Muscle layer of duodenum (tissue), 2 donors: ENCODE results near the gene CASP6.
"Not testable (repeated sequence)": the region's sequence is repeated elsewhere in the genome, so short reads cannot be mapped to it uniquely, and the experiment has no call there.

Experiments used
- H3K27ac ChIP-seq: one replicate; pipeline ENCODE4 v1.7.0; 2013; ENCODE audit warnings: mild to moderate bottlenecking, low read length
- H3K27me3 ChIP-seq: one replicate; pipeline ENCODE4 v1.7.0; 2013; ENCODE audit warnings: low read depth, mild to moderate bottlenecking, control low read depth, low read length
- H3K36me3 ChIP-seq, 2 donors: one replicate each; pipeline ENCODE4 v1.7.0; 2013; ENCODE audit warnings: low read length in 2 of 2, control low read depth in 1 of 2, mild to moderate bottlenecking in 1 of 2; ENCODE audit not compliant: insufficient read depth in 2 of 2, control insufficient read depth in 1 of 2
- H3K4me1 ChIP-seq, 2 donors: one replicate each; pipeline ENCODE4 v1.7.0; 2013; ENCODE audit warnings: low read length in 2 of 2, mild to moderate bottlenecking in 2 of 2, control low read depth in 1 of 2, moderate library complexity in 1 of 2; ENCODE audit not compliant: insufficient read depth in 2 of 2, control insufficient read depth in 1 of 2
- H3K4me3 ChIP-seq, 2 donors: one replicate each; pipeline ENCODE4 v1.7.0; 2013; ENCODE audit warnings: low read length in 2 of 2, low read depth in 1 of 2, mild to moderate bottlenecking in 1 of 2
- H3K9me3 ChIP-seq, 2 donors: one replicate each; pipeline ENCODE4 v1.7.0; 2013; ENCODE audit warnings: low read length in 2 of 2, control low read depth in 1 of 2, mild to moderate bottlenecking in 1 of 2; ENCODE audit not compliant: control insufficient read depth in 1 of 2
- donor health status: healthy.

Gene CASP6

GRCh38 chr4:109684727-109685126 is 18.5 kb downstream of the CASP6 start:
- H3K4me1 ChIP-seq = no peaks in the 10 kb centered on the region
- H3K27ac ChIP-seq = no peak overlapping the region
- peaks cover 10 to 16% of the 10 kb centered on the region in 2 donors for H3K36me3 ChIP-seq
- no peaks in the 10 kb centered on the region for H3K9me3 ChIP-seq
- H3K4me3 ChIP-seq = no peak overlapping the region
- no peaks in the 10 kb centered on the region for H3K27me3 ChIP-seq

- Histone ChIP-seq H3K4me3 (no peak overlapping the region), H3K4me1 (no peaks in the 10 kb centered on the region), H3K36me3 (peaks cover 9 to 10% of the 10 kb centered on the region in 2 donors), H3K9me3 (no peaks in the 10 kb centered on the region), H3K27ac (no peak overlapping the region), H3K27me3 (no peaks in the 10 kb centered on the region)
These were observed 19.5 kb downstream of the CASP6 start for GRCh38 chr4:109683621-109684253.

- H3K36me3 ChIP-seq = peaks cover 6 to 9% of the 10 kb centered on the region in 2 donors
- H3K9me3 ChIP-seq = no peaks in the 10 kb centered on the region
- H3K4me1 ChIP-seq = no peaks in the 10 kb centered on the region
These were observed 20.4 kb downstream of the CASP6 start for GRCh38 chr4:109682875-109683274.

GRCh38 chr4:109678925-109679324 is 24.3 kb downstream of the CASP6 start:
- not testable (repeated sequence) for H3K36me3 ChIP-seq, H3K27me3 ChIP-seq, H3K9me3 ChIP-seq, H3K27ac ChIP-seq, H3K4me3 ChIP-seq, H3K4me1 ChIP-seq

More at GRCh38 chr4:109682875-109683274, 20.4 kb downstream of the CASP6 start:
- no peak overlapping the region for H3K27ac ChIP-seq
- no peaks in the 10 kb centered on the region for H3K27me3 ChIP-seq
- no peak overlapping the region for H3K4me3 ChIP-seq

GRCh38 chr4:109678472-109678871 is 24.8 kb downstream of the CASP6 start:
- not testable (repeated sequence) for H3K4me3 ChIP-seq, H3K9me3 ChIP-seq, H3K27me3 ChIP-seq

GRCh38 chr4:109676886-109677285 is 26.4 kb downstream of the CASP6 start:
- H3K9me3 ChIP-seq = no peaks in the 10 kb centered on the region
- no peak overlapping the region for H3K4me3 ChIP-seq
- no peaks in the 10 kb centered on the region for H3K4me1 ChIP-seq
- no peaks in the 10 kb centered on the region for H3K27me3 ChIP-seq
- H3K36me3 ChIP-seq = peaks cover 0 to 5% of the 10 kb centered on the region in 2 donors
- no peak overlapping the region for H3K27ac ChIP-seq

More at GRCh38 chr4:109678472-109678871, 24.8 kb downstream of the CASP6 start:
- H3K4me1 ChIP-seq, H3K36me3 ChIP-seq, H3K27ac ChIP-seq: not testable (repeated sequence)

GRCh38 chr4:109675843-109676242 is 27.4 kb downstream of the CASP6 start:
- Histone ChIP-seq H3K4me1 (no peaks in the 10 kb centered on the region), H3K27ac (no peak overlapping the region), H3K36me3 (no peaks in the 10 kb centered on the region), H3K9me3 (peaks cover 2 to 5% of the 10 kb centered on the region in 2 donors), H3K4me3 (no peak overlapping the region), H3K27me3 (no peaks in the 10 kb centered on the region)

- Histone ChIP-seq H3K9me3 (peaks cover 4 to 5% of the 10 kb centered on the region in 2 donors), H3K27ac (no peak overlapping the region), H3K4me1 (no peaks in the 10 kb centered on the region)
These were observed 28.1 kb downstream of the CASP6 start for GRCh38 chr4:109675181-109675580.

GRCh38 chr4:109673303-109673702 is 29.9 kb downstream of the CASP6 start:
- peaks cover 4 to 5% of the 10 kb centered on the region in 2 donors for H3K9me3 ChIP-seq
- H3K4me1 ChIP-seq = no peaks in the 10 kb centered on the region
- no peak overlapping the region for H3K27ac ChIP-seq
- no peak overlapping the region for H3K4me3 ChIP-seq
- no peaks in the 10 kb centered on the region for H3K27me3 ChIP-seq
- no peaks in the 10 kb centered on the region for H3K36me3 ChIP-seq

More at GRCh38 chr4:109675181-109675580, 28.1 kb downstream of the CASP6 start:
- Histone ChIP-seq H3K4me3 (no peak overlapping the region), H3K27me3 (no peaks in the 10 kb centered on the region), H3K36me3 (no peaks in the 10 kb centered on the region)

- no peaks in the 10 kb centered on the region for H3K36me3 ChIP-seq
- H3K4me3 ChIP-seq = no peak overlapping the region
- no peaks in the 10 kb centered on the region for H3K4me1 ChIP-seq
- H3K27ac ChIP-seq = no peak overlapping the region
- peaks cover 4 to 5% of the 10 kb centered on the region in 2 donors for H3K9me3 ChIP-seq
- H3K27me3 ChIP-seq = no peaks in the 10 kb centered on the region
These were observed 30.9 kb downstream of the CASP6 start for GRCh38 chr4:109672169-109672930.

- Histone ChIP-seq H3K27me3 (no peaks in the 10 kb centered on the region), H3K9me3 (peaks cover 4 to 5% of the 10 kb centered on the region in 2 donors)
These were observed 31.9 kb downstream of the CASP6 start for GRCh38 chr4:109671350-109671749.

More at GRCh38 chr4:109671350-109671749, 31.9 kb downstream of the CASP6 start:
- Histone ChIP-seq H3K36me3 (no peaks in the 10 kb centered on the region), H3K4me3 (no peak overlapping the region), H3K27ac (no peak overlapping the region), H3K4me1 (no peaks in the 10 kb centered on the region)
